Gastroesophageal sphincter (tissue), 3 donors: ENCODE results near the gene GOLGA6D.
"Not testable (repeated sequence)": the region's sequence is repeated elsewhere in the genome, so short reads cannot be mapped to it uniquely, and the experiment has no call there.

ENCODE experiments used
- CTCF ChIP-seq, 4 experiments: fragments of 200-600 bp in 2 of 4; fragments of 450-650 bp in 2 of 4; sonication (generic) in 1 of 4; IDR thresholded peaks; one replicate each; pipeline ENCODE4 v1.5.1; 2017 to 2019; ENCODE audit warnings: antibody characterized with exemption in 4 of 4, mild to moderate bottlenecking in 2 of 4, moderate library complexity in 2 of 4
- EP300 ChIP-seq: sonication (generic); formaldehyde crosslinking; IDR thresholded peaks from one replicate; pipeline ENCODE4 v1.6.1; 2017; ENCODE audit warnings: antibody characterized with exemption, mild to moderate bottlenecking
- POLR2A ChIP-seq, 2 donors: fragments of 450-650 bp; IDR thresholded peaks; one replicate each; pipeline ENCODE4 v1.6.1; 2017; ENCODE audit warnings: antibody characterized with exemption in 2 of 2, mild to moderate bottlenecking in 2 of 2, moderate library complexity in 1 of 2
- POLR2AphosphoS5 ChIP-seq: sonication (generic); formaldehyde crosslinking; IDR thresholded peaks from one replicate; pipeline ENCODE4 v1.6.1; 2017; ENCODE audit warnings: antibody characterized with exemption

GRCh38 chr15:75252285-75252684 is 30.4 kb upstream of the GOLGA6D start:
- not testable (repeated sequence) for TF ChIP-seq POLR2AphosphoS5; CTCF (IDR thresholded peaks at IDR 0.05); POLR2A (IDR thresholded peaks at IDR 0.05); EP300
